NCI-H1436 (cell line): ENCODE measurements around the gene GRPEL1.
A peak's percentile ranks its signal among the peaks of the same experiment; 100 is the strongest.

Source experiments
- DNase-seq: peaks from one replicate; lab custom pipeline; 2025; lab: John Stamatoyannopoulos, UW

The GRPEL1 gene

GRCh38 chr4:7044137-7044930, 23.5 kb downstream of the GRPEL1 start:
- DNase-seq, result no peak

- DNase-seq, result no peak
Observed at GRCh38 chr4:7043284-7044136, 24.4 kb downstream of the GRPEL1 start, which contains the start of gene TADA2B. Gene TADA2B (plus strand): TSS chr4:7043372. CDS start chr4:7043580, 208 bp downstream.

DNA sequence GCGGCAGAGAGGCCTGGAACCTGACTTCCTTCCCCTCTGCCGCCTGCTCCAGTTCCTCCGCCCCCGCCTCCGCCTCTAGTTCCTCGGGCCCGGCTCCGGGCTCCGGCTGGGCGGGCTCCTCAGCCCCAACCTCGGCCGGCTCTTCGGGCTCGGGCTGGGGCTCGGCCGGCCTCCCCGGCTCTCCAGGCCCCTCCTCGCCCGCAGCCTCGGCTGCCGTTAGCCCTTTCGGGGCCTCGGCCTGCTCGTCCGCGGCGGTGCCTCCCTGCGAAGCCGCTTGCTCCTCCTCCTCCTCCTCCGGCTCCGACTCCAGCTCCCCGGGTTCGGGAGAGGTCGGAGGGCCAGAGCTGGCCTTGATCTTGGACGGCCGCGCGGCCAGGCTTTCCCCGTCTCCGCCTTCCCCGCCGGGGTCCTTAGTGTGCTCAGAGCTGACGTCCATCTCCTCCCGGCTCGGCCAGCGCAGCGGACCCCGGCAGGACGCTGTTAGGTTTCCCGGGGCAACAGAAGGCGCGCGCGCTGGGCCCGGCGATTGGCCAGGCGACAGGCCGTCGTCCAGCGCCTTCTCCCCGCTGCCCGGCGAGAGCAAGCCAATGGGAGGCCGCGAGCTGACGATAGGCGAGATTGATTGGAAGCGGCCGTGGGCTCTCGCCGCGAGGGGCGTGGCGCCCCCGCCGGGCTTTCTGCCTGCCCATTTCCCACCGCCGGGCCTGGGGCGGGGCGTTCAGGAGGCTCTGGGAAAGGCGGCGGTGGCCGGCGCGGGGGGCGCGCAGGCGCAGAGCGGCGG, 25.2 kb downstream of the GRPEL1 start:
- DNase-seq, result peak; percentile 85

DNA sequence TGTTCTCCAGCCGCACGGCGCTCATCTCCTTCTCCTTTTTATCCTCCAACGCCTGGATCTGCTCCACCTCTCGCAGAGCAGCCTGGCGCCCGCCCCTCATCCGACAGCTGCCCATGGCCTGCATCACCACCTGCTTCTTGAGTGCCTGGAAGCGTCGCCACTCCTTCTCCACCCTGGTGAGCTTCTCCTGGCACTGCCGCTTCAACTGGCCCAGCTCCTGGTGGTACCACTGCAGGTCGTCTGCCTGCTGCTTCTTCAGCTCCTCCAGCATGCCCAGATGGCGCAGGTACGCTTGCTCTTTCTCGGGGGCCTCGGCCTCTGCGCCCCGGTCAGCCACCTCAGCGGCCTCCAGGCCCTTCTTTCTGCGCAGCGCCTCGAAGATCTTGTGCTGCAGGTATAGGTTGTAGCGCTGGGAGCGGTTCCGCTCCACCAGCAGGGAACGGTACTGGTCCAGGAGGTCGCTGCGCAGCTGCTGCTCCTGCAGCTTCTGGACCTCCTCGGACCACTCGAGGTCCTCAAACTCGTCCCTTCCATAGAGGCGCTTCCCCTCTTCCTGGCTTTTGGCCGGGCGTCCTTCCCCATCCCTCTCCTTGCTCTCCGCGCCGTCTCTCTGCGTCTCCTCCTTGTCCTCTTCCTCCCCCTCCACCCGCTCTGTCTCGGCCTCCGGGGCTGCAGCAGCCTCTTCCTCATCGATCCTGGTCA, 25.9 kb downstream of the GRPEL1 start:
- DNase-seq, result no peak

DNA sequence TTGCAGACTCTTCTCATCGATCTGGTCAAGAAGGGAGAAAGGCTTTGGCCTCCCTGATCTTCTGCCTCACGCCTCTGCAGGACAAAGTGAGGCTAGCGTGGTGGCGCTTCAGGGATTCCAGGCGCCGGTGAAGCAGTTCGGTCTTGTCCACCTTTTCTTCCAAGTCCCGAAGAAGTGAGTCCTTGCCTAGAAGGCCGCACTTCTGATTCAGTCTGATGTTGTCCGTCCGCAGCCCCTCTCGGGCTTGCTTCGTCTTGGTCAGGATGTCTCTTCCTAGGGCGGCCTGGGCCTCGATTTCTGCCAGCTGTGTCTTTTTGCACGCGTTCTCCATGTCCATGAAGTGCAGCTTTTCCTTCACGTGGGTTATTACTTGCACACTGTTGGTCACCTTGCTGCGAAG, 26.6 kb downstream of the GRPEL1 start:
- DNase-seq, result no peak

DNA sequence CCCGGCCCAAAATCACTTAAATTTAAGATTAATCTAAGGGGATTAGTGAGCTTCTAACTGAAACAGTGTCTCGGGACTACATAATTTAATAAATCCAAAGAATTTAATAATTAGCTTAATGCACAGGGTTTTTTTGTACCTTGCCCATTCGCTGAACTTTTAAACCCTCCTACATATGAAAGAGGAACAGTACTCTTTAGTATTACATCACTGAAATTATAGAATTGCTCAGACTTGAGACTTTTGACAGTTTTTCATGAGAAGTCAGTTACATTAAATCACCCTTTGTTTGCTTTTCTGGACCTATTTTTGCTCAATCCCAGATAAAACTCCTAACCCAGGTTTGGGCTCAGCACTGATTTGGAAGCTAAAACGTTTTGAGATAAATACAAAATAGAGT, 27.1 kb downstream of the GRPEL1 start:
- no peak for DNase-seq

DNA sequence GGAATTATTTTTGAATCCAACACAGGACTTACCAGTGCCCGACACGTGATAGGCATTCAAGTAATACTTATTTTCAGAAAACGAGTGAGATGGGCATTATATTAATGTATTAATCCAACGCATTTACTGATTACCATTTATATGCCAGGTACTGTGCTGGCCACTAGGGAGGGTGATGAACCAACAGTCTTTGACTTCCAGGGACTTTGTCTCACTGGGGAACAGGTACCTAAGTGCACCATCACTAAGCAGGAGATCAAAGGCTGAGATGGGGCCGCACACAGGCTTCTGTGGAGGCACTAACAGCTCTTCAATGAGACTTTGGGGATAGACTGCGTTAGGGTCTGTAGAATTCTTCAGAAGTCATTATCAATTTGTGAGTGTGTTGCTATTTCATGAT, 30.4 kb downstream of the GRPEL1 start:
- no peak for DNase-seq

GRCh38 chr4:7034262-7035081, 33.4 kb downstream of the GRPEL1 start:
- DNase-seq, result no peak

GRCh38 chr4:7032596-7032995, 35.3 kb downstream of the GRPEL1 start:
- DNase-seq, result no peak

DNA sequence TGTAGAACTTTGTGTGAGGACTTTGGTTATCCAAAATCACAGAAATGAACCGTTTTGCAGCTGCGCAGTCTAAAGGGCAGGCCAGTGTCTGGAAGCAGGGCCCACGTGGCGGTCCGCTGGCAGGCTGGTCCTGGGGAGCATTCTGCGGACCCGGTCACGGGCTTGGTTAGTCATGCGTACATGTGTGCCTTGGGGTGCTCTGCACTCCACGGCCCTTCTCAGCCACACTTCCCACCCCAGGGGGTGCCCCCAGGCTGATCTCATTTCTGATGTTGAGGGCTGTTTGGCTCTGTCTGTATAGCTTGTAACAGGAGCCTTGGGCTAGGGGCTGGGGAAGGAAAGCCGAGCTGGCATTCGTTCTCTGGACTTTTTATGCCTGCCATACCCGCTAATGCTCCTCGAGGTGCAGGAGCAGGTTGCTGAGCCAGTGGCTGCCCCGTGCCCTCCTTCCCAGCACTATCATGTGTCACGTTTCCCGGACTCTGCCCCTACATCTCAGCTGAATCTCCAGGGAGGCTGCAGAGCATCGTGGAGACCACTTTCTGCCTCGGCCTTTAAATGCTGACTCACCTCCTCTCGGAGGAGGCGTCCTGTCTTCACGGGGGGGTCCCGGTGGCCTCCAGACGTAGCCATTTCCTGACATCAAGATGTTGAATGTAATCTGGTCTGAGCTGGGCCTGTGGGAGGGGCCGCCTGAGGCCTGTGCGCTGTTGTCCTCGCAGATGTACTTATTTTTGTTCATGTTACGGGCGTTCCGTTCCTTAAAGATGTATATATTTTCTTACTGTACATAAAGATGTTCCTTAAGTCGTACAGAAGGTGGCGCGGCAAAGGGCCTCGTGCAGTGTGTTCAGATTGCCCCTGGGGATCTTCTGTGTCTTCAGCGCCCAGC, 36.1 kb downstream of the GRPEL1 start:
- no peak for DNase-seq

DNA sequence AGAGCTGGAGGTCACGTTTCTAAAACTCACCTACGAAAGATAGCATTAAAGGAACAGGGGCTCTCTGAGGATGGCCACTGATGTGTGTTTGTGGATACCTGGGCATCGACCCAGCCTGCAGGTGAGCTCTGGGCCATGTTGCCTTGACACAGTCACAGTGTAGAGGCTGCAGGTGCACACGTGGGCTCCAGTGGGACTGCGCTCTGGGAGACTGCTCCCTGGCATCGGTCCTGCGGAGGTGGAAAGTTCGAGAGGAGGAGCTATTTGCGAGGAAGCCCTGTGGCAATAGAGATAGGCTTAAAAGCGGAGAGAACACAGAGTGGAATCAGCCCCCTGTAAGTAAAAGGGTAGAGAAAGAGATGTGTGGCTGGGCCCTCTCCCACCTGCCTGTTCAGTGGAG, 37.0 kb downstream of the GRPEL1 start:
- DNase-seq, result no peak

DNA sequence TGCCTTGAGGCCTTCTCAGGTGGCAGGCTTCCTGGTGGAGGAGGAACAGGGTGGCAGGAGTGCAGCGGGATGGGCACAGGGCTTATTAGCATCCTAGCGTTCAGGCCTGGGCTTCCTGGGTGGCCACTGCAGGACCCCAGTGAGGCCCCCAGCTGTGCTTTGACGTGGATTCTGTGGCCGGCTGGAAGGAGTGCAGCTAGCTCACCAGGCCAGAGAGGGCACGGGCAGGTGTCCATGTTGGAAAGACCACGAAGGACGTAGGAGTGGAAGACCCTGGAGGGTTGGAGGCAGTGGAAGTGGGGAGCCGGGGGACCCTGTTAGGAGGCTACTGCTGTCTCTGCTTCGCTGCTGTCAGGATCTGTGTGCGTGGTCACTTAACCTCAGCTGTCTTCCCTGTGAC, 37.9 kb downstream of the GRPEL1 start:
- no peak for DNase-seq

GRCh38 chr4:7029212-7029611, 38.7 kb downstream of the GRPEL1 start:
- no peak for DNase-seq

GRCh38 chr4:7027913-7028312, 40.0 kb downstream of the GRPEL1 start:
- no peak for DNase-seq

DNA sequence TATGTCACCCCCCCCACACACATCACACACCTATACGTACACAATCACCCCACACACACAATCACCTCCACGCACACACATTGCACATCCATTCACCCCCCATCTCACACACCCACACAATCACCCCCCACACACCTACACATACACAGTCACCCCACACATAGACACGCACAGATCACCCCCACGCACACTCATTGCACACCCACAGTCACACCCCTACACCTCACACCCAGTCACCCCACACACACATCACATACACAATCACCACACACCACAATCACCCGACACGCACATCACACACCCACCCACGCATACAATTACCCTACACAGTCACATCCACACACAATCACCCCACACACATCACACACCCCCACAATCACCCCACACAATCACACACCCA, 40.6 kb downstream of the GRPEL1 start:
- no peak for DNase-seq

- DNase-seq, result no peak
Observed at GRCh38 chr4:7026107-7026506, 41.8 kb downstream of the GRPEL1 start.

- no peak for DNase-seq
Observed at GRCh38 chr4:7025040-7025602, 42.7 kb downstream of the GRPEL1 start.

GRCh38 chr4:7024336-7024890, 43.5 kb downstream of the GRPEL1 start:
- no peak for DNase-seq

GRCh38 chr4:7023901-7024300, 44.0 kb downstream of the GRPEL1 start:
- no peak for DNase-seq
